SK-N-MC (cell line): ENCODE data around the gene BIRC7.

Experiments
- DNase-seq: peaks from one replicate; pipeline ENCODE4 v3.0.0-alpha.2; 2011; ENCODE audit warnings: low read depth, low spot score
- H3K27ac ChIP-seq: fragments of 200-600 bp; sonication (generic); 2 replicates; pipeline ENCODE4 v1.5.1; 2016; ENCODE audit warnings: mixed run types
- H3K36me3 ChIP-seq: fragments of 200-600 bp; sonication (generic); 2 replicates; pipeline ENCODE4 v1.6.1; 2017; ENCODE audit warnings: antibody characterized with exemption, low read length, mixed read lengths; ENCODE audit not compliant: insufficient read depth
- H3K4me3 ChIP-seq: fragments of 200-600 bp; sonication (generic); 2 replicates; pipeline ENCODE4 v1.5.1; 2016
- H3K9ac ChIP-seq: fragments of 200-600 bp; sonication (generic); 2 replicates; pipeline ENCODE4 v1.8.0; 2017; ENCODE audit warnings: mixed run types, mixed read lengths; ENCODE audit not compliant: insufficient read length
- H3K9me3 ChIP-seq: fragments of 200-600 bp; sonication (generic); 2 replicates; pipeline ENCODE4 v1.6.1; 2017; ENCODE audit warnings: low read depth, mild to moderate bottlenecking, antibody characterized with exemption, low read length, moderate library complexity, mixed read lengths
- EZH2 ChIP-seq: fragments of 200-600 bp; sonication (generic); IDR thresholded peaks from one replicate; pipeline ENCODE4 v1.6.1; 2017; ENCODE audit warnings: antibody characterized with exemption
- FOXP2 ChIP-seq: optimal IDR thresholded peaks from 2 replicates; pipeline ENCODE3; 2011; ENCODE audit warnings: mild to moderate bottlenecking, moderate library complexity; ENCODE audit not compliant: insufficient read depth; ENCODE audit errors: extremely low read length, control extremely low read depth
- POLR2AphosphoS5 ChIP-seq: IDR thresholded peaks from 2 replicates; pipeline ENCODE4 v1.6.1; 2012; ENCODE audit warnings: mild to moderate bottlenecking, low read depth, low read length, borderline replicate concordance

The BIRC7 gene

DNA sequence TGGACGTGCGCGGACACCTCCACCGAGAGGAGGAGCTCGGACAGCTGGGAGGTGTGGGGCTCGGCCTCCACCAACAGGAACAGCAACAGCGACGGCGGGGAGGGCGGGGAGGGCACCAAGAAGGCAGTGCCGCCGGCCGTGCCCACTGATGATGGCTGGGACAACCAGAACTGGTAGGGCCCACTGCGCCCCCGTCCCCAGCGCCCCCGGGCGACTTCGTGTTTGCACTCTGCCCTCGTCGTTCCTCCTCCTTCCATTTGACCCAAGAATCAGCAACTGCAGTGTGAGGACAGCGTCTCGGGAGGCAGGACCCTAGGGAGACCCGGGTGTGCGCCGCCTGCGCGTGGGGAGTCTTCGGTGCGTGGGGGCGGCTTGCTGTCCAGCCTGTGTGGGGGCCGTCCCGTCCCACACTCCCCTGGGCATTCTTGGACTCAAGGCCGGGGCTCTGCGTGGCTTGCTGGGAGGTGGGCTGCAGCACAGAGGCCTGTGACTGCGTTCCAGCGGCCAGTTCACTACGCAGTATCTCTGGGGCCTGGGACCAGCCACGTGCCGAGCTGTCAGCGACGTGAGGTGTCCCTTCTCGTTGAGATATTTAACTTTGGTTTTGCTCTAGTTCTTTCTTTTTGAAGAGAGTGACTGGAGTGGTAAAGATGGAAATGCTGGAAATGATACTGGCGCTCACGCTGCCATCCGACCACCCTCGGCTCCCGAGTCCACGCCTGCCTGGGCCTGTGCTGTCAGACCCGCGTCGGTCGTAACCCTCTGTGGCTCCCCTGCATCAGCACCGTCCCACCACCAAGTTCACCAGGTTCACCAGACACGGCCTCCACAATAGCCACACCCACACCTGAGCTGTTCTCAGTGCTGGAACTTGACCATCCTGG, 52.2 kb downstream of the BIRC7 start:
- no peak overlapping the region for H3K4me3 ChIP-seq
- no peak overlapping the region for H3K9ac ChIP-seq
- TF ChIP-seq POLR2AphosphoS5 (no peak), EZH2 (no peak), FOXP2 (no peak)
- no peaks in the 10 kb centered on the region for H3K36me3 ChIP-seq
- no peak overlapping the region for H3K27ac ChIP-seq
- DNase-seq: no peak
- no peaks in the 10 kb centered on the region for H3K9me3 ChIP-seq

DNA sequence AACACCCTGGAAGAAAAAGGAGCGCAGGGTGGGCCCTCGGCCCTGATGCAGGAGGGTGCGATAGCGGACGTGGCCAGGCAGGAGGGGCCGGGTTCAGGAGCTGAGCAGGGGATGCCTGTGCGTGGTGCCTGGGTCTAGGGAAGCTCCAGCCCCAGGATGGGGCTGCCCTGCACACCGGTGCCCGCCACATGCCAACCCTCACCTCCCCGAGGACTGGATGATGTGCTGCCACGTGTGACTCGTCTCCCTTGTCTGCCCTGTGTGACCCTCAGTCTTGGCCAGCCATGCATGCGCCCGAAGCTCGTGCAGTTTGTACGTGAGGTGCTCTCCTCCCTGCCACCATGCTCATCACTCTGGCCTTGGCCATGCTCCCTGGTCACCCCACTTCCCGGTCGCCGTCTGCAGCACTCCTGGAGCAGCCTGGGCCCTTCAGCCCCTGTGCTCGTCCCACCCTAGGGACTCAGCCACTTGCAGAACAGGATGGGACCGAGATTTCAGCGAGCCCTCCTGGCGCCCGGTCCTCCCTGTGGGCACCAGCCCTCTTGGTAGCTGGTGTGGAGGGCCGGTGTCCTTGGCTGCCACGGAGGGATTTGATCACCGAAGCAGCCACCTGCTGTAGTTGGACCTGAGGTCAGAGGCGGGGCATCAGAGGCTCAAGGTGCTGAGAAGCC, 53.0 kb downstream of the BIRC7 start:
- no peak overlapping the region for H3K9ac ChIP-seq
- no peak for DNase-seq
- no peaks in the 10 kb centered on the region for H3K36me3 ChIP-seq

DNA sequence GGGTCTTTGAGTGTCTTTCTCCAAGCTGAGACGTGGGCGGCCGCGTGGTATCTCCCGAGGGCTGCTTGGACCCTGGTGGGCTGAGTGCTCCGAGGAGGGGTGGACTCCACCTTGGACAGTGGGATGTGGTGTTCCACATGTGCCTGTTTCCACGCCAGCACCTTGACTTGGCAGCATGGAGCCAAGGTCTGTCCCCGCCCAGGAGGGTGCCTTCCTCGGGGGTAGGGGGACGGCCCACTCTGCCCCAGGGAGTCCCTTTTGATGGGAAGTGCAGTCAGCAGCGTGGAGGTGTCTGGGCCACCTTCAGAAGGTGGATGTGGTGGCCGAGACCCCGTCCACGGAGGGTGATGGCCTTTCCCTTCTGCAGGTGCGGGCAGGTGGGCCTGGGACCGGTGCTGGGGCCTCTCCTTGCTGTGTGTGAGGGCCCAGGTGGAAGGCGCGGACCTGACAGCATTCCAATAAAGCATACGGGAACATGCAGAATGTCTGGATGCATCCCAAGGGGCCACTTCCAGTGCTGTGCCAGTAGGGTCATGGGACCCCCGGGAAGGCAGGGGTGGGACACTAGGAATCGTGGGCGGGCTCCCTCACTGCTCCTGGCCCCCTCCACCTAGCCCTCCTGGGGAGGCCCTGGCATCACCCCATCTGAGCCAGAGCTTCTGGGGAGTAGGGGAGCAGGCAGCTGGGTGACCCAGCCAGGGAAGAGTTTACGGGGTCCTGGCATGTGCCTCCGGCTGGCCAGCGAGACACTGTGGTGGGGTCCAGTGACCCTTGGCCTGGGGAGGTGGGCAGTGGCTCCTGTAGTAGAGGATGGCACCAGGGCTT, 53.8 kb downstream of the BIRC7 start:
- Histone ChIP-seq H3K9ac (no peak overlapping the region), H3K36me3 (no peaks in the 10 kb centered on the region), H3K9me3 (no peaks in the 10 kb centered on the region), H3K27ac (no peak overlapping the region), H3K4me3 (no peak overlapping the region)
- no peak for DNase-seq
- TF ChIP-seq POLR2AphosphoS5 (no peak), FOXP2 (no peak), EZH2 (no peak)

More for the DNA sequence above, 53.0 kb downstream of the BIRC7 start:
- no peak overlapping the region for H3K4me3 ChIP-seq
- no peaks in the 10 kb centered on the region for H3K9me3 ChIP-seq
- TF ChIP-seq FOXP2: no peak
- no peak for TF ChIP-seq EZH2
- TF ChIP-seq POLR2AphosphoS5: no peak
- no peak overlapping the region for H3K27ac ChIP-seq
